ENCODE results near the gene EMSY. TPM values are rescaled to one million over a fixed set of nuclear protein-coding genes. Genes with fewer than 3 reads are reported as not detected.
A peak's percentile ranks its signal among the peaks of the same experiment; 100 is the strongest.

EMSY gene
- polyA plus RNA-seq, 1 donor (not counting 4 experiments of a cell fraction or from before 2014, with no cell fraction given): 11.3 TPM

DNA sequence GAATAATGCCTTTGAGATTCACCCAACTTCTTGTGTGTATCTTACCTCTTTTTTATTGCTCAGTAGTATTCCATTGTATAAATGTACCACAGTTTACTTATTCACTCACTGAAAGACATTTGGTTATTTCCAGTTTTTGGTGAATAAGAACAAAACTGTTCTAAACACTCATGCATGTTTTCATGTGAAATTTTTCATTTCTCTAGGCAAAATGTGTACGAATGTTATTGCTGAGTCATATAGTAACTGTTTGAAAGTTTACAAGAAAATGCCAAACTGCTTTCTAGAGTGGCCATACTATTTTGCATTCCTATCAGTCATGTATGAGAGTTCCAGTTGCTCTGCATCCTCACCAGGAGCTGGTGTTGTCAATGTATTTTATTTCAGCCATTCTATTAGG lies 8.8 kb upstream of the EMSY start:
- no peaks in the 10 kb centered on the region for H3K79me2 ChIP-seq (ENCODE audit: control insufficient read depth, insufficient read depth, low read length)
- no peak overlapping the region for H3K27ac ChIP-seq (ENCODE audit: control insufficient read depth, insufficient read depth, low read length)
- no peaks in the 10 kb centered on the region for H3K27me3 ChIP-seq (ENCODE audit: control insufficient read depth, extremely low read depth, insufficient read depth, low read length)
- no peak overlapping the region for H2AFZ ChIP-seq (ENCODE audit: control insufficient read depth, low read length)
- no peak overlapping the region for H3K4me3 ChIP-seq (ENCODE audit: control insufficient read depth in 2 of 3, extremely low read depth in 1 of 3, insufficient read depth in 2 of 3, low read depth in 1 of 3, low read length in 3 of 3)
- H3K9me1 ChIP-seq (ENCODE audit: control insufficient read depth, extremely low read depth, insufficient read depth, low read length): no peaks in the 10 kb centered on the region
- no peak overlapping the region for H3K9ac ChIP-seq (ENCODE audit: control insufficient read depth, extremely low read depth, insufficient read depth, low read length)
- no peaks in the 10 kb centered on the region for H3K9me3 ChIP-seq (ENCODE audit: control insufficient read depth, low read depth, low read length)
- DNase-seq (ENCODE audit: low read depth, low spot score): no peak
- H3K36me3 ChIP-seq (ENCODE audit: control insufficient read depth in 2 of 2, extremely low read depth in 1 of 2, insufficient read depth in 2 of 2, low read length in 2 of 2): no peaks in the 10 kb centered on the region
- dilution Hi-C loops (cut with MboI; ENCODE audit: extremely low pct_ligation_motif_present, low sequenced_read_pairs): no loop called here
- no peaks in the 10 kb centered on the region for H3K4me1 ChIP-seq (ENCODE audit: control insufficient read depth, extremely low read depth, insufficient read depth, low read length)
- TF ChIP-seq EZH2 (IDR thresholded peaks at IDR 0.05; ENCODE audit: low read length): no peak
- TF ChIP-seq, protein P1, sequence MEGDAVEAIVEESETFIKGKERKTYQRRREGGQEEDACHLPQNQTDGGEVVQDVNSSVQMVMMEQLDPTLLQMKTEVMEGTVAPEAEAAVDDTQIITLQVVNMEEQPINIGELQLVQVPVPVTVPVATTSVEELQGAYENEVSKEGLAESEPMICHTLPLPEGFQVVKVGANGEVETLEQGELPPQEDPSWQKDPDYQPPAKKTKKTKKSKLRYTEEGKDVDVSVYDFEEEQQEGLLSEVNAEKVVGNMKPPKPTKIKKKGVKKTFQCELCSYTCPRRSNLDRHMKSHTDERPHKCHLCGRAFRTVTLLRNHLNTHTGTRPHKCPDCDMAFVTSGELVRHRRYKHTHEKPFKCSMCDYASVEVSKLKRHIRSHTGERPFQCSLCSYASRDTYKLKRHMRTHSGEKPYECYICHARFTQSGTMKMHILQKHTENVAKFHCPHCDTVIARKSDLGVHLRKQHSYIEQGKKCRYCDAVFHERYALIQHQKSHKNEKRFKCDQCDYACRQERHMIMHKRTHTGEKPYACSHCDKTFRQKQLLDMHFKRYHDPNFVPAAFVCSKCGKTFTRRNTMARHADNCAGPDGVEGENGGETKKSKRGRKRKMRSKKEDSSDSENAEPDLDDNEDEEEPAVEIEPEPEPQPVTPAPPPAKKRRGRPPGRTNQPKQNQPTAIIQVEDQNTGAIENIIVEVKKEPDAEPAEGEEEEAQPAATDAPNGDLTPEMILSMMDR (optimal IDR thresholded peaks at IDR 0.05 in 1 of 3, IDR thresholded peaks at IDR 0.05 in 1 of 3, conservative IDR thresholded peaks at IDR 0.05 in 1 of 3; ENCODE audit: extremely low read depth in 1 of 3, insufficient read depth in 2 of 3, low read length in 3 of 3): no peak
- no peak for FAIRE-seq
- H4K20me1 ChIP-seq (ENCODE audit: control insufficient read depth, extremely low read depth, insufficient read depth, low read length): no peaks in the 10 kb centered on the region
- no peak overlapping the region for H3K4me2 ChIP-seq (ENCODE audit: control insufficient read depth, extremely low read depth, insufficient read depth, low read depth, low read length)

DNA sequence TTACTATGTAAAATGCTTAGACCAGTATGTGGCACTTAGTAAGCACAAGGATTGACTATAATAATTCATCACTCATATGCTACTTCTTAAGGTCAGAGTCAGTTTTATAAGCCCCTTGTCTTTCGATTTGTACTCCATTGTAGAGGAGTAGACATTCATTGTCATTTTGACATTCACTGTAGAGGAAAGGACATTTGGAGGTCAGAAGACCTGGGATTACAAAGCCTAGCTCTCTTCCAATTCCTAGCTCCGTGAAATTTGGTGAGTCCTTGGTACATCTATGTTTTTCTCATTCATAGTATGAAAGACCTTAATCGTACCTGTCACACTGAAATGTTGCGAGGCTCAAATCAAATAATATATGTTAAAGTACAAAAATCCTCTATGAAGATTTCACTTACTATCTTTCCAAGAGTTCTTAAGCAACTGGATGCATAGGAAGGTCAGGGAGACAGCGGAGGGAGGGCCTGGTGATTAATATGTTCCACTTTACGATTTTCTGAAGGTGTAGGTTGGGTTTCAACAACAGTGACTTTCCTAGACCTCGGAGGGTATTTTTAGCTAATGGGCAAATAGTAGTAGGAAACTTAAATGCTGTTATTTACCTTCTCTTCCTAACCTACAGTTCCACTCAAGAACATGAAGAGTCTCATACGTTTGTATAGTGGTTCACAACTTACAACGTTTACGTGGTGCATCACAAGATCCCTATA lies 1.4 kb upstream of the EMSY start:
- H3K27ac ChIP-seq (ENCODE audit: control insufficient read depth, insufficient read depth, low read length): peak overlapping the region; percentile 94
- H2AFZ ChIP-seq (ENCODE audit: control insufficient read depth, low read length): no peak overlapping the region
- no peaks in the 10 kb centered on the region for H3K9me1 ChIP-seq (ENCODE audit: control insufficient read depth, extremely low read depth, insufficient read depth, low read length)
- H3K4me2 ChIP-seq (ENCODE audit: control insufficient read depth, extremely low read depth, insufficient read depth, low read depth, low read length): peak overlapping the region; percentile 93
- no peaks in the 10 kb centered on the region for H3K27me3 ChIP-seq (ENCODE audit: control insufficient read depth, extremely low read depth, insufficient read depth, low read length)
- peaks cover 13% of the 10 kb centered on the region for H3K4me1 ChIP-seq (ENCODE audit: control insufficient read depth, extremely low read depth, insufficient read depth, low read length)
- dilution Hi-C loops (cut with MboI; ENCODE audit: extremely low pct_ligation_motif_present, low sequenced_read_pairs): no loop called here
- peaks cover 0 to 4% of the 10 kb centered on the region in 2 experiments for H3K36me3 ChIP-seq (ENCODE audit: control insufficient read depth in 2 of 2, extremely low read depth in 1 of 2, insufficient read depth in 2 of 2, low read length in 2 of 2)
- no peak for FAIRE-seq
- H4K20me1 ChIP-seq (ENCODE audit: control insufficient read depth, extremely low read depth, insufficient read depth, low read length): no peaks in the 10 kb centered on the region
- no peaks in the 10 kb centered on the region for H3K9me3 ChIP-seq (ENCODE audit: control insufficient read depth, low read depth, low read length)
- DNase-seq (ENCODE audit: low read depth, low spot score): no peak
- TF ChIP-seq, protein P1 (optimal IDR thresholded peaks at IDR 0.05 in 1 of 3, IDR thresholded peaks at IDR 0.05 in 1 of 3, conservative IDR thresholded peaks at IDR 0.05 in 1 of 3; ENCODE audit: extremely low read depth in 1 of 3, insufficient read depth in 2 of 3, low read length in 3 of 3): no peak
- no peak for TF ChIP-seq EZH2 (IDR thresholded peaks at IDR 0.05; ENCODE audit: low read length)
- peak overlapping the region; percentile 89 to 95 (median 91) for H3K4me3 ChIP-seq (ENCODE audit: control insufficient read depth in 2 of 3, extremely low read depth in 1 of 3, insufficient read depth in 2 of 3, low read depth in 1 of 3, low read length in 3 of 3)
- H3K79me2 ChIP-seq (ENCODE audit: control insufficient read depth, insufficient read depth, low read length): peaks cover 36% of the 10 kb centered on the region
- peak overlapping the region; percentile 90 for H3K9ac ChIP-seq (ENCODE audit: control insufficient read depth, extremely low read depth, insufficient read depth, low read length)

Measured in keratinocyte (primary cell).